ENCODE data around the gene COG1.

The COG1 gene

DNA sequence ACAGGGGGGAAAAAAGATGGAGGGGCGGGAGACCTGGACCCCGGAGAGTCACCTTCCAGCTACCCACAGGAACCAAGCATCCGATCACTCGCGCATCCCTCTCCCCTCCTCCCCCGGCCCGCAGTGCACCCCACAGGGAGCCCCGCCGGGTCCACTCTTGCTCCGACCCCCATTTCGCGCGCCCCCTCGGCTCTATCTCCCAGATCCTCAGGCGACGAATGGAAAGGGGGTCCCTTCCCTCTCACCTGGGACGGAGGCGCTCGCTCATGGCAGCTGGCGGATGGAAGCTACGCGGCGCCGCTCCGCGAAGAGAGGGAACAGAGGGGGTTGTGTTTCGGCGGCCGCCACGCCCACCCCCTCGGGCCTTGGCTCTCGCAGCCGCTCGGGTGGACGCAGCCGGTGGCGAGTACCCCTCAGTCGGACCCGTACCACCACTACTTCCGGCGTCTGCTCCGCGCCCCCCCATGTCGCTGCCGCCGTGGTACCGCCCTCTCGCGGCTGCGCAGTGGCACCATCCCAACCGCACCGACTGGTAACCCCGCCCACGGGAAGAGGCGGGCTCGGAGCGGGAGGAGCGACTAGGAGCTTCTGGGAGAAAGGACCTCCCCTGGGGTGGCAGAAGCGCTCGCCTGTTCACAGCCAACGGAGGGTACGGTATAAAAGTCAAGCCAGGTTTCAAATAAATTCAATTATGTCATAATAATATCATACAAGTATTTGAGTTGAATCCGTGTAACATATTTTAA lies 39.2 kb downstream of the COG1 start:
- DNase-seq: peak; percentile 83

DNA sequence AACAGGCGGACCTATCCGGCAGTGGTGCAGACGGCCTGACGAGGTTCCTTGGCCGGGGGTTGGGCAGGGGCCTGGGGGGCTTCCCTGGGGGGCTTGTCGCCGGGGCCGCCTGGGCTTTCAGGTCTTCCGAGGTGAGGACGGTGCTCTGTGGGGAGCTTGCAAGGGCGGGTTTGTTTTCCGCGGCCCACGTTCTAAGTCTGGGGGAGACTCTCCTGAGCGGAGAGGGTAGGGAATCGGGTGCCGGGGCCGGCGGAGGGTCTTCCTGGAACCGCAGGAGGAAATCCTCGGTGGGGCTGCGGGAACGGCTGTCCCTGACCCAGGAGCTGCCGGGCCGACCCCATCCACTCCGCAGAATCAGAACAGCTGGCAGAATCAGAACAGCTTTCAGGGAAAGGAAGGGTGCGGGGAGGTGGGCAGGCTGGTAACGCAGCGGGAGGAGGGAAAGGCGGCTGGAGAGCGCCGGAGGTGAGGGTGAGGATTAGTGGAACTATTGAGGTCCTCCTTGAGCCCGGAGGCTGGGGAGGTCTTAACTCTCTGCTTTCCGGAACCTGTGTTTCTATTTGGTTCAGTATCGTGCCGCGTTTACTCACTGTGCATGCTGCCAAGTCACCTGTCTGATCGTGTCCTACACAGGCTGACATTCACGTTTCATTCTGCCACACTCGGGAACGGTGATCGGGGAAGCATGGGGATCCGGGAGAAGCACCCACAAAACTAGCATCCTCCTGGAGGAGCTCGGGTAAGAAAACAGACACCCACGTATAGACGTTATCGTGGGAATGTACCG lies 39.9 kb downstream of the COG1 start:
- no peak for DNase-seq

DNA sequence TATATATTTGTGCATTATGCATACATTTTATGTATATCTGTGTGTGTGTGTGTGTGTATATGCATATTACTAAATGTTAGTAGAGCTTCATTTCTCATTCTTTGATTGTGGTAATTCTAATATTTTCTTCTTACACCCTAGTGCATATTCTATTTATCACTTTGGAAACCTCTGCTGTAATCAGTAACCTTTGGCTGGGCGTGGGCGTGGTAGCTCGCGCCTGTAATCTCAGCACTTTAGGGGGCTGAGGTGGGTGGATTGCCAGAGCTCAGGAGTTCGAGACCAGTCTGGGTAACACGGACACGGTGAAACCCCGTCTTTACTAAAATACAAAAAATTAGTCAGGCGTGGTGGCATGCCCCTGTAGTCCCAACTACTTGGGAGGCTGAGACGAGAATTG lies 41.9 kb downstream of the COG1 start:
- DNase-seq: no peak

DNA sequence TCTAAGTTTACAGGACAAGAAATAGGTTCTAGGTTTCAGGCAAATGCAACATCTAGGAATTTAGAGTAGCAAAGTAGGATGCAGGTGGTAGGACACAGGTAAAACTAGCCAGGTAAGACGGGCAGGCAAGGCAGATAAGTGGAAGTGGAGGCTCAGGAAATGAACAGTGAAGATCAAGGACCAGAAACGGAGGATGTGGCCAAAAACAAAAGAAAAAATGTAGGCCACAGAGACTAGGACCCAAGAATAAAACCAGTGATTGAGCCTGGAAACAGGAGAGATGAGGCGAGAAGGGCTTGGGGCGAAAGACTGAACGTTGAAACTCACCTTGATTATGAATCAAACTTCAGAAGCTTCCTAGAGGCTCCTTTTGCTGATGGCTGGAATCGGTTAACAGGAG lies 44.9 kb downstream of the COG1 start:
- no peak for DNase-seq

DNA sequence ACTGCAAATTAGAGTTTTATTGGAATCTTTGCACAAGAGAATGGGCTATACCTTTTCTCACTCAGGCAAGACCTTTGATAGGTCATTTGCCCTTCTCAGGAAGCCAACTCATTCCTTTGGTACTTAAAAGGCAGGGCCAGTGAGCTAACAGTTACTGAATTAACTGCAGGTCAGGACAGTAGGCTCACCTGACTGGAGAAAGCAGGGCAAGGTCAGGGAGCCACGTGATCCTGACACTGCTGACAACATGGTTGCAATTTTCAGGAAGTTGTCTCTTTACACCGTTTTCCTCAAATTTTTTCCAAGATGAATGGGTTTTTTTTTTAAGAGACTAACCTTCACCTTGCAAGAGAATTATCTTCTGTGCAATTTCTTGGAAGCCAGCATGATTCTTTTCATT lies 47.7 kb downstream of the COG1 start:
- no peak for DNase-seq

DNA sequence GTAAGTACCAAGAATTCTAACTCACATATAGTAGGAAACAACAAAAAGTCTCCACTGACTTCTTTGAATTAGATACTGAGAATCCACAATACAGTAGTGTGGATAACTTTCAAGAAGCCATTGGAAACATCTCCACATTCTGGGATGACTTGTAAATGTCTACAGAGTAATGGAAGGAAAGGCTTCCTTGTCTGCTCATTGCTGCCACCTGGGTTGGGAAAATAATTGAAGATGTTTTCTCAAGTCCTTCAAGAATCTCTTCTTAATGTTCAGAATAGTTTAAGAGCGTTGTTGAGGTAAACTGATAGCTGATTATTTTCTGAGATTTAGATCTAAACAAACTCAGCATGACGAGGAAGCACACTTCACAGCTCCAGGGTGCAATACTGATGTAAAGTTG lies 54.9 kb downstream of the COG1 start:
- DNase-seq: no peak

DNA sequence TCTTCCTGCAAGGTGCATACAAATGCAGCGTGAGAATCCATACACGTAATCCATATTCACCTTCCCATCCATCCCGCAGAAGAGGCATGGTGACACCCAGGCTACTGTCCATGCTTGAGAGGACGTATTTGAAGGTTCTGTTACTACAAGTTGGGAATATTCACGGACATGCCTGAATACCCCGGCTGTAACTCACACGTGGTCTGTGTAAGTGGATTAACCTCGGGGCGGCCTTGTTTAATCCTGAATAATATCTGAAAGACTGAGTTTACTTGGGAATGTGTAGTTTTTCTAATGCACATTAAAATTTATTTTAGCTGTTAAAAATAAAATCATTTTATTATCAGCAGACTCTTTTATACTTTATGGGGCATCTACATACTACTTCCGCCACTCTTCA lies 55.7 kb downstream of the COG1 start:
- no peak for DNase-seq

DNA sequence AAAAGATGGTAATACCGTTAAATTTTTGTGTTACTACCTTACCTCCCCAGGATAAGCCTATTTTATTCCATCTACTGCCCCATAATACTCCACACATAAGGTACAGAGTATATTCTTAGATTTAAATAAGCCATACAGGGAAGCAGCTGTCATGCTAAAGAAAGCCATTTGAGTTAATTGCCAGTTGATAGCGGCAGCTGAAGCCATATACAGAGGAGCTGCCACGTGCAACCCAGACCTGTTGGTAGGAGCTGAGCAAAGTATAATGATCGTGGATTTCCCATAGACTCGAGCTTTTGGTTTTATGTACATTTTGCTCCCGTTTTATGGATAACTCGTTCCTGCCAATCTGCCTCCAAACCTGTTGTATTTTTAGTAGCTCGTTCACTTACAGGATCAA lies 56.8 kb downstream of the COG1 start:
- DNase-seq: no peak

DNA sequence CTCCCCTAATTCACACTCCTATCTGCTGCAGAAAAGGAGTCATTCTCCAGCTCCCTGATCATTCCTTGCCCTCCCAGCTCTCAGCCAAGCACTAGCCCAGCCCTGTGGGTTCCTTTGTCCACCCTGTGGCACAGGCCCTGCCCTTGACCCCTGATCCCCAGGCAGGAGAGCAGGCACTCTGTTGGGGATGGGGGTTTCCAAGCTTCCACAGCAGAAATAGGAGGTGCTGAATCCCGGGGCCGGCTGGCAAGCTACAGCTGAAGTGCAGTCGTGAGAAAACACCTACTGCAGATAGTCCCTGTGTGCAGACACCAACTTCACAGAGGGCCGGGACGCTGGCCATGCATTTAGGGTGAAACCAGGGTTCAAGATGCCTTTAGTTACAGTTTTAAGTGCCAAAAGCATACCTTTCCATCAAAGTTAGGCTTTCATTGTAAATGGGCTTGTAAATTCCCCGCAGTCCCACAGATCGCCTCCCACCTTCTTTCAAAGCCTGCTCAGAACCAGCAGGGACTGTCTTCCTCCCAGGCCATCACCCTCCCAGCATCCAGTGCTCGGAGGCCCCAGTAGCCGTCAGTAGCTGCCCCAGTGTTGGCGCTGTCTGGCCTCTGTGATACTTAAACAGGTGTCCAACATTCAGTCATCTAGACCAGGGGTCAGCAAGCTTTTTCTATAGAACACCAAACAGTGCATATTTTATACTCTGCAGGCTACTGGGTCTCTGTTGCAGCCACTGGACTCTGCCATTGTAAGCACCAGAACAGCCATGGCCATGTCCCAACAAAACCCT lies 58.2 kb downstream of the COG1 start:
- DNase-seq: no peak

DNA sequence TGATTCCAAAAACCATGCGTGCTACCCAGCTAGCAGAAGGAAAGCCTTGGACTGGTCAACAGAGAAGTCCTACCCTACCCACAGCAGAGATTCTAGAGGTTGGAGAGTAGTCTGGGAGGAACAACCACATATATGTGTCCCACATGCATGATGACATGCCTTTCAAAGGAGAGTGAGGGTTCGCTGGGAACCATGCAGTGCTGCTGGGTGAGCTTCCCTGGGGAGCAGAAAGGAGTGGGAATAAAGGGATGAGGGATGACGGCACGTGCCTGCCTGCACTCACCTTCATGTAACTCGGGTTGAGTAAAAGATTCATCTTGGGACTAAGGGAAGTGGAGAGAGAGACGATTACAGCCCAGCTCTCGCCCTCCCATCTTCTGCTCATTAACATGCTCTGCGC lies 59.0 kb downstream of the COG1 start:
- DNase-seq: no peak

DNA sequence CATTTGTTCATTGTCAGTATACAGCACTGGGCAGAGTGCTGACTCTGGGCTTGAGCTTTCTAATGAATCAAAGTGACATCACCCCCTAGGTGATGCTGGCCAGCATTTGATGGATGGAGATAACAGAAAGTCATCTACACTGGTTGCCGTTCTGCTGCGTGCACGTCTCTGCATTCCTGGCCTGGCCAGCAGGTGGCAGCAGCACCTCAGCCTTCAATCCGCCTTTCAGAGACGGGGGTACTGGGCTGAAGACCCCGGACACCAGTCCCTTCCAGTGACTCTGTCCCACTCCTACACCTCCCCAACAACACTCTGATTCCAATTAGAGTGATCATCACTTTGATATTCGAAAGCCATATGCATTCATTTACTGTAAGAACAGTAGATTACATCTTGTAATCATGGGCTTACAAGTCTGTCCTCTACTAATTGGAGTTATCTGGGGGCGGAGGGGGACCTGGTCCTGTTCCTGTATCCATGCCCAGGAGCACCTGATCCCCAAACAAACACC lies 62.9 kb downstream of the COG1 start:
- no peak for DNase-seq

DNA sequence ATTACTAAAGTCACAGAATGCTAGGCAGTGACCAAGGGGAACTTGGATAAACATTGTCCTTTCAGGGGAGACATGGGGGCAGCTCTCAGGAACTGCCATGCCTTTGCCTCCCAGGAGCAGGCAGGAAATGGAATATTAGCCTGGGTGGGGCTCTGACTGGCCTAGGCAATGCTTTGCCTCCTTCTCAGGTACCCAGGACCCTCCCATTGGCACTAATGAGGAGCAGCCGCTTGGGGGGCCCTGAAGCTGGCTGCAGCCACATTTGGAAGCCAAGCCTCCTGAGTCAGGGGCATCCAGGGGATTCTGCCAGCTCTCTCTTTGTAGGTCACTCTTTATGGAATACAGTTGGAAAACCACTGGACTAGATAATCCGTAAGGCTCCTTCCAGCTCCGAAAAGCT lies 63.4 kb downstream of the COG1 start:
- no peak for DNase-seq

DNA sequence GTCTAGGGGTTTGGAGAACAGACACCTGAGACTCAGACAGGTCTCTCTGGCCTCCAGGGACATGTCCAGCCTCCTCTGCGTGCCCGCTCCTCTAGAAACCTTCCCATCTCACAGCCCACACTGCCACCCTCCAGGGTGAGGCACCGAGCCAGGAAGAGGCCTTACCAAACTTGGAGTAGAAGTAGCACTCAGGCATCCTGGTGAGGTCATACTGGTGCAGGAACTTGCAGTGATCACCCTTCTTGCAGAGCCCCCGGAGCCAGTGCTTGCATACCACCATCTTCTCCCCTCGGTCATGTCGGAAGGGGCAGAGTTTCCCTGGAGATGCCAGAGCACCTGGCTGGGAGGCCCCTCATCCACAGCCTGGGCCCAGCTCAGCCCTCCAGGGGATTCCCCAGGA lies 64.7 kb downstream of the COG1 start:
- DNase-seq: no peak

Data from NCI-H1417 treated with DMSO at 0.1 percent for 48 hours (cell line).